ENCODE results near the gene PRDM16. TPM values are rescaled to one million over a fixed set of nuclear protein-coding genes. Genes with fewer than 3 reads are reported as not detected.

PRDM16 gene
- polyA plus RNA-seq, 1 donor from 2014 or later: 0.21 TPM

DNA sequence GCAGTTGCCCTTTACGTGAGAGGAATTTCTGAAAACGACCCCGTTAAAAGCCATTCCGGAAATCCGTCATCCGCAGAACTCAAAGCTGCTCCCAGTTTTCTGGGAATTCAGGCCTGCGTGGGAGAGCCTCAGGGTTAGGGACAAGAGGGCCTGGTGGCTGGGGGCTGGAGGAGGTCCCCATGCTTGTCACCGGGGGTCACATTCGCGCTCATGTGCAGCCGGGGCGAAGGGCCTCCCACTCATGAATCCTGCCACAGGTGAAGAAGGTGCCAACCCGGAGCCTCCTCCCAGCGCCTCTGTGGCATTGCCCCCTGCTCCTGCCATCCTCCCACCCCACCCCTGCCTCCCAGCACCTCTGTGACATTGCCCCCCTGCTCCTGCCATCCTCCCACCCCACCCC lies 98.3 kb downstream of the PRDM16 start:
- Histone ChIP-seq H3K9me3 (ENCODE audit: low read length) (no peaks in the 10 kb centered on the region), H3F3A (ENCODE audit: insufficient read depth, low read length, poor library complexity, severe bottlenecking) (no peaks in the 10 kb centered on the region), H2AFZ (ENCODE audit: low read depth, low read length) (no peak overlapping the region), H3K27ac (ENCODE audit: low read length) (no peak overlapping the region), H4K20me1 (ENCODE audit: insufficient read depth) (no peaks in the 10 kb centered on the region), H3K9ac (ENCODE audit: low read length) (no peak overlapping the region), H3K4me2 (ENCODE audit: low read length) (no peak overlapping the region), H3K4me3 (ENCODE audit: low read length) (no peak overlapping the region), H3K36me3 (ENCODE audit: insufficient read depth, low read length) (no peaks in the 10 kb centered on the region), H3K9me2 (ENCODE audit: insufficient read depth, low read length) (no peaks in the 10 kb centered on the region), H3K27me3 (ENCODE audit: insufficient read depth, low read depth, low read length) (no peaks in the 10 kb centered on the region), H3K79me2 (replicated peaks; ENCODE audit: insufficient read depth, low read length) (peaks cover 26% of the 10 kb centered on the region)
- no peak for TF ChIP-seq EP300 (conservative IDR thresholded peaks at IDR 0.05; ENCODE audit: poor library complexity, severe bottlenecking)
- no peak for TF ChIP-seq POLR2AphosphoS5 (IDR thresholded peaks at IDR 0.05)
- TF ChIP-seq, protein P1, sequence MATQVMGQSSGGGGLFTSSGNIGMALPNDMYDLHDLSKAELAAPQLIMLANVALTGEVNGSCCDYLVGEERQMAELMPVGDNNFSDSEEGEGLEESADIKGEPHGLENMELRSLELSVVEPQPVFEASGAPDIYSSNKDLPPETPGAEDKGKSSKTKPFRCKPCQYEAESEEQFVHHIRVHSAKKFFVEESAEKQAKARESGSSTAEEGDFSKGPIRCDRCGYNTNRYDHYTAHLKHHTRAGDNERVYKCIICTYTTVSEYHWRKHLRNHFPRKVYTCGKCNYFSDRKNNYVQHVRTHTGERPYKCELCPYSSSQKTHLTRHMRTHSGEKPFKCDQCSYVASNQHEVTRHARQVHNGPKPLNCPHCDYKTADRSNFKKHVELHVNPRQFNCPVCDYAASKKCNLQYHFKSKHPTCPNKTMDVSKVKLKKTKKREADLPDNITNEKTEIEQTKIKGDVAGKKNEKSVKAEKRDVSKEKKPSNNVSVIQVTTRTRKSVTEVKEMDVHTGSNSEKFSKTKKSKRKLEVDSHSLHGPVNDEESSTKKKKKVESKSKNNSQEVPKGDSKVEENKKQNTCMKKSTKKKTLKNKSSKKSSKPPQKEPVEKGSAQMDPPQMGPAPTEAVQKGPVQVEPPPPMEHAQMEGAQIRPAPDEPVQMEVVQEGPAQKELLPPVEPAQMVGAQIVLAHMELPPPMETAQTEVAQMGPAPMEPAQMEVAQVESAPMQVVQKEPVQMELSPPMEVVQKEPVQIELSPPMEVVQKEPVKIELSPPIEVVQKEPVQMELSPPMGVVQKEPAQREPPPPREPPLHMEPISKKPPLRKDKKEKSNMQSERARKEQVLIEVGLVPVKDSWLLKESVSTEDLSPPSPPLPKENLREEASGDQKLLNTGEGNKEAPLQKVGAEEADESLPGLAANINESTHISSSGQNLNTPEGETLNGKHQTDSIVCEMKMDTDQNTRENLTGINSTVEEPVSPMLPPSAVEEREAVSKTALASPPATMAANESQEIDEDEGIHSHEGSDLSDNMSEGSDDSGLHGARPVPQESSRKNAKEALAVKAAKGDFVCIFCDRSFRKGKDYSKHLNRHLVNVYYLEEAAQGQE (IDR thresholded peaks at IDR 0.05; ENCODE audit: borderline replicate concordance): no peak
- no peak for TF ChIP-seq SMC3 (conservative IDR thresholded peaks at IDR 0.05; ENCODE audit: poor library complexity)
- TF ChIP-seq TAF1 (IDR thresholded peaks at IDR 0.05; ENCODE audit: low read depth): no peak
- no peak for TF ChIP-seq EZH2 (IDR thresholded peaks at IDR 0.05; ENCODE audit: borderline replicate concordance, insufficient read depth, low read length, poor library complexity, severe bottlenecking)
- no peak for TF ChIP-seq RAD21 (conservative IDR thresholded peaks at IDR 0.05)
- TF ChIP-seq, protein P2, sequence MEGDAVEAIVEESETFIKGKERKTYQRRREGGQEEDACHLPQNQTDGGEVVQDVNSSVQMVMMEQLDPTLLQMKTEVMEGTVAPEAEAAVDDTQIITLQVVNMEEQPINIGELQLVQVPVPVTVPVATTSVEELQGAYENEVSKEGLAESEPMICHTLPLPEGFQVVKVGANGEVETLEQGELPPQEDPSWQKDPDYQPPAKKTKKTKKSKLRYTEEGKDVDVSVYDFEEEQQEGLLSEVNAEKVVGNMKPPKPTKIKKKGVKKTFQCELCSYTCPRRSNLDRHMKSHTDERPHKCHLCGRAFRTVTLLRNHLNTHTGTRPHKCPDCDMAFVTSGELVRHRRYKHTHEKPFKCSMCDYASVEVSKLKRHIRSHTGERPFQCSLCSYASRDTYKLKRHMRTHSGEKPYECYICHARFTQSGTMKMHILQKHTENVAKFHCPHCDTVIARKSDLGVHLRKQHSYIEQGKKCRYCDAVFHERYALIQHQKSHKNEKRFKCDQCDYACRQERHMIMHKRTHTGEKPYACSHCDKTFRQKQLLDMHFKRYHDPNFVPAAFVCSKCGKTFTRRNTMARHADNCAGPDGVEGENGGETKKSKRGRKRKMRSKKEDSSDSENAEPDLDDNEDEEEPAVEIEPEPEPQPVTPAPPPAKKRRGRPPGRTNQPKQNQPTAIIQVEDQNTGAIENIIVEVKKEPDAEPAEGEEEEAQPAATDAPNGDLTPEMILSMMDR (IDR thresholded peaks at IDR 0.05; ENCODE audit: poor library complexity, severe bottlenecking): no peak
- TF ChIP-seq MXI1 (conservative IDR thresholded peaks at IDR 0.05; ENCODE audit: poor library complexity, severe bottlenecking): no peak

DNA sequence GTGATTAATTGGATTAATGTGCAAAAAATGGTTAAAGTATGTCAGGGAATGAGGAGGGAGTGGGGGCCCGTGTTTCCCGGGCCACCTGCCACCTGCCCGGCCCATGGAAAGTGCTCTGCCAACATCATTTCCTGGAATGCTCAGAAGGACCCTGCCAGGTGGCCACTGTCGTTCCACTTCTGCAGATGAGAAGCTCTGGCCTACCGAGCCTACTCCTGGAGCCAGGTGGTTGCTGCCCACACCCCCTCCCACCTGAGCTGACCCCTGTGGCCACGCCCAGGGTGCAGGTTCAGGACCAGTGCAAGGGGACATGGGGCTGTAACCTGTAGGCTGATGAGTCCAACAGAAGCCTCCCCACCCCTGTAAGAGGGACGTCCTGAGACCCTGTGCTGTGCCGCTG lies 99.7 kb downstream of the PRDM16 start:
- H2AFZ ChIP-seq (ENCODE audit: low read depth, low read length): no peak overlapping the region
- H3K79me2 ChIP-seq (replicated peaks; ENCODE audit: insufficient read depth, low read length): peaks cover 34% of the 10 kb centered on the region
- no peaks in the 10 kb centered on the region for H3K9me2 ChIP-seq (ENCODE audit: insufficient read depth, low read length)
- no peak overlapping the region for H3K27ac ChIP-seq (ENCODE audit: low read length)
- H3K4me2 ChIP-seq (ENCODE audit: low read length): no peak overlapping the region
- no peaks in the 10 kb centered on the region for H3K27me3 ChIP-seq (ENCODE audit: insufficient read depth, low read depth, low read length)
- H4K20me1 ChIP-seq (ENCODE audit: insufficient read depth): no peaks in the 10 kb centered on the region
- no peaks in the 10 kb centered on the region for H3K36me3 ChIP-seq (ENCODE audit: insufficient read depth, low read length)
- H3K9ac ChIP-seq (ENCODE audit: low read length): no peak overlapping the region
- no peak overlapping the region for H3K4me3 ChIP-seq (ENCODE audit: low read length)
- H3F3A ChIP-seq (ENCODE audit: insufficient read depth, low read length, poor library complexity, severe bottlenecking): no peaks in the 10 kb centered on the region
- TF ChIP-seq, protein P2 (IDR thresholded peaks at IDR 0.05; ENCODE audit: poor library complexity, severe bottlenecking): no peak
- no peak for TF ChIP-seq POLR2AphosphoS5 (IDR thresholded peaks at IDR 0.05)
- no peak for TF ChIP-seq EZH2 (IDR thresholded peaks at IDR 0.05; ENCODE audit: borderline replicate concordance, insufficient read depth, low read length, poor library complexity, severe bottlenecking)
- no peak for TF ChIP-seq EP300 (conservative IDR thresholded peaks at IDR 0.05; ENCODE audit: poor library complexity, severe bottlenecking)
- no peak for TF ChIP-seq MXI1 (conservative IDR thresholded peaks at IDR 0.05; ENCODE audit: poor library complexity, severe bottlenecking)
- no peak for TF ChIP-seq TAF1 (IDR thresholded peaks at IDR 0.05; ENCODE audit: low read depth)
- no peak for TF ChIP-seq SMC3 (conservative IDR thresholded peaks at IDR 0.05; ENCODE audit: poor library complexity)
- TF ChIP-seq, protein P1 (IDR thresholded peaks at IDR 0.05; ENCODE audit: borderline replicate concordance): no peak
- H3K9me3 ChIP-seq (ENCODE audit: low read length): no peaks in the 10 kb centered on the region

Data from neural cell (in vitro differentiated cells).